ENCODE measurements around the gene PCDHB14.
A peak's percentile ranks its signal among the peaks of the same experiment; 100 is the strongest.
"Not testable (repeated sequence)": the region's sequence is repeated elsewhere in the genome, so short reads cannot be mapped to it uniquely, and the experiment has no call there.

Gene PCDHB14

DNA sequence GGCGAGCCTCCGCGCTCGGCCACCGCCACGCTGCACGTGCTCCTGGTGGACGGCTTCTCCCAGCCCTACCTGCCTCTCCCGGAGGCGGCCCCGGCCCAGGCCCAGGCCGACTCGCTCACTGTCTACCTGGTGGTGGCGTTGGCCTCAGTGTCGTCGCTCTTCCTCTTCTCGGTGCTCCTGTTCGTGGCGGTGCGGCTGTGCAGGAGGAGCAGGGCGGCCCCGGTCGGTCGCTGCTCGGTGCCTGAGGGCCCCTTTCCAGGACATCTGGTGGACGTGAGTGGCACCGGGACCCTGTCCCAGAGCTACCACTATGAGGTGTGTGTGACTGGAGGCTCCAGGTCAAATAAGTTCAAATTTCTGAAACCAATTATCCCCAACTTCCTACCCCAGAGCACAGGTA lies 12.3 kb upstream of the PCDHB14 start:
- DNase-seq: not testable (repeated sequence)

- peak; percentile 72 for DNase-seq
Measured at GRCh38 chr5:141213656-141214339, 9.3 kb upstream of the PCDHB14 start, which contains the start of gene PCDHB13. PCDHB13 (plus strand) TSS chr5:141213919; CDS start chr5:141214124, 205 bp downstream.

DNA sequence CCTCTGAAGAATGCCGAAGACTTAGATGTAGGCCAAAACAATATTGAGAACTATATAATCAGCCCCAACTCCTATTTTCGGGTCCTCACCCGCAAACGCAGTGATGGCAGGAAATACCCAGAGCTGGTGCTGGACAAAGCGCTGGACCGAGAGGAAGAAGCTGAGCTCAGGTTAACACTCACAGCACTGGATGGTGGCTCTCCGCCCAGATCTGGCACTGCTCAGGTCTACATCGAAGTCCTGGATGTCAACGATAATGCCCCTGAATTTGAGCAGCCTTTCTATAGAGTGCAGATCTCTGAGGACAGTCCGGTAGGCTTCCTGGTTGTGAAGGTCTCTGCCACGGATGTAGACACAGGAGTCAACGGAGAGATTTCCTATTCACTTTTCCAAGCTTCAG lies 8.6 kb upstream of the PCDHB14 start:
- DNase-seq: not testable (repeated sequence)

DNA sequence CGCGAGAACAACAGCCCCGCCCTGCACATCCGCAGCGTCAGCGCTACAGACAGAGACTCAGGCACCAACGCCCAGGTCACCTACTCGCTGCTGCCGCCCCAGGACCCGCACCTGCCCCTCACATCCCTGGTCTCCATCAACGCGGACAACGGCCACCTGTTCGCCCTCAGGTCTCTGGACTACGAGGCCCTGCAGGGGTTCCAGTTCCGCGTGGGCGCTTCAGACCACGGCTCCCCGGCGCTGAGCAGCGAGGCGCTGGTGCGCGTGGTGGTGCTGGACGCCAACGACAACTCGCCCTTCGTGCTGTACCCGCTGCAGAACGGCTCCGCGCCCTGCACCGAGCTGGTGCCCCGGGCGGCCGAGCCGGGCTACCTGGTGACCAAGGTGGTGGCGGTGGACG lies 7.6 kb upstream of the PCDHB14 start:
- DNase-seq: not testable (repeated sequence)

- DNase-seq: not testable (repeated sequence)
Measured at GRCh38 chr5:141216035-141216434, 7.1 kb upstream of the PCDHB14 start.

- not testable (repeated sequence) for DNase-seq
Measured at GRCh38 chr5:141224844-141225243, 1.7 kb downstream of the PCDHB14 start.

DNA sequence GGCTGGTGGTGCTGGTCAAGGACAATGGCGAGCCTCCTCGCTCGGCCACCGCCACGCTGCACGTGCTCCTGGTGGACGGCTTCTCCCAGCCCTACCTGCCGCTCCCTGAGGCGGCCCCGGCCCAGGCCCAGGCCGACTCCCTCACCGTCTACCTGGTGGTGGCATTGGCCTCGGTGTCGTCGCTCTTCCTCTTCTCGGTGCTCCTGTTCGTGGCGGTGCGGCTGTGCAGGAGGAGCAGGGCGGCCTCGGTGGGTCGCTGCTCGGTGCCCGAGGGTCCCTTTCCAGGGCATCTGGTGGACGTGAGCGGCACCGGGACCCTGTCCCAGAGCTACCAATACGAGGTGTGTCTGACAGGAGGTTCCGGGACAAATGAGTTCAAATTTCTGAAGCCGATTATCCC lies 2.3 kb downstream of the PCDHB14 start:
- not testable (repeated sequence) for DNase-seq

GRCh38 chr5:141234109-141234667 lies 11.0 kb downstream of the PCDHB14 start:
- no peak for DNase-seq

DNA sequence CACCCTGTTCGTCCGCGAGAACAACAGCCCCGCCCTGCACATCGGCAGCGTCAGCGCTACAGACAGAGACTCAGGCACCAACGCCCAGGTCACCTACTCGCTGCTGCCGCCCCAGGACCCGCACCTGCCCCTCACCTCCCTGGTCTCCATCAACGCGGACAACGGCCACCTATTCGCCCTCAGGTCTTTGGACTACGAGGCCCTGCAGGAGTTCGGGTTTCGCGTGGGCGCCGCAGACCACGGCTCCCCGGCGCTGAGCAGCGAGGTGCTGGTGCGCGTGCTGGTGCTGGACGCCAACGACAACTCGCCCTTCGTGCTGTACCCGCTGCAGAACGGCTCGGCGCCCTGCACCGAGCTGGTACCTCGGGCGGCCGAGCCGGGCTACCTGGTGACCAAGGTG lies 12.8 kb downstream of the PCDHB14 start:
- DNase-seq: not testable (repeated sequence)

DNA sequence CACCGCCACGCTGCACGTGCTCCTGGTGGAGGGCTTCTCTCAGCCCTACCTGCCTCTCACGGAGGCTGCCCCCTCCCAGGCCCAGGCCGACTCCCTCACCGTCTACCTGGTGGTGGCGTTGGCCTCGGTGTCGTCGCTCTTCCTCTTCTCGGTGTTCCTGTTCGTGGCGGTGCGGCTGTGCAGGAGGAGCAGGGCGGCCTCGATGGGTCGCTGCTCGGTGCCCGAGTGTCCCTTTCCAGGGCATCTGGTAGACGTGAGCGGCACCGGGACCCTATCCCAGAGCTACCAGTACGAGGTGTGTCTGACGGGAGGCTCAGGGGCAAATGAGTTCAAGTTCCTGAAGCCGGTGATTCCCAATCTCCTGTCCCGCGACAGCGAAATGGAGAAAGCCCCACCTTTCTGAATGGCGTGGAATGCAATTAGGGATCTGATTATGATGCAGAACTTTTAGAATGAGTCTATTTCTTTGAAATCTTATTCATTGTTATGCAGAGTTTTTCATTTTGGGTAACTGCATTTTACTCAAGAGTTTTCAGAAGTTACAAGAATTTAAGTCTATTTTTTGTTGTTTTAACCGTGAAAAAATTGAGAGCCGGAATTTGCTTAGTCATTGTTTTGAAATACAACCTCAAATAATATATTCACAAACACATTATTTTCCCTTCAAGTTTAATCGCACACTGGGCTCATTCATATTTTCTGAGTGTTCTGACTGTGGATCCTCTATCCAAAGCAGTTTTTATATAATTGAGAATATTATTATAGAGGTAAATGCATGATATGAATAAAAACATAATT lies 13.6 kb downstream of the PCDHB14 start:
- no peak for DNase-seq

GRCh38 chr5:141241496-141241895 lies 18.4 kb downstream of the PCDHB14 start:
- no peak for DNase-seq

GRCh38 chr5:141245250-141245717 lies 22.1 kb downstream of the PCDHB14 start, which contains the start of gene PCDHB15:
PCDHB15 (plus strand) TSS chr5:141245395; CDS start chr5:141245579, 184 bp downstream.
- DNase-seq: no peak

DNA sequence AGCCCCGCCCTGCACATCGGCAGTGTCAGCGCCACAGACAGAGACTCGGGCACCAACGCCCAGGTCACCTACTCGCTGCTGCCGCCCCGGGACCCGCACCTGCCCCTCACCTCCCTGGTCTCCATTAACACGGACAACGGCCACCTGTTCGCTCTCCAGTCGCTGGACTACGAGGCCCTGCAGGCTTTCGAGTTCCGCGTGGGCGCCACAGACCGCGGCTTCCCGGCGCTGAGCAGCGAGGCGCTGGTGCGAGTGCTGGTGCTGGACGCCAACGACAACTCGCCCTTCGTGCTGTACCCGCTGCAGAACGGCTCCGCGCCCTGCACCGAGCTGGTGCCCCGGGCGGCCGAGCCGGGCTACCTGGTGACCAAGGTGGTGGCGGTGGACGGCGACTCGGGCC lies 23.8 kb downstream of the PCDHB14 start:
- not testable (repeated sequence) for DNase-seq

- not testable (repeated sequence) for DNase-seq
Measured at GRCh38 chr5:141247434-141247833, 24.3 kb downstream of the PCDHB14 start.

GRCh38 chr5:141250576-141250975 lies 27.4 kb downstream of the PCDHB14 start:
- DNase-seq: no peak

- DNase-seq: no peak
Measured at GRCh38 chr5:141258464-141258863, 35.3 kb downstream of the PCDHB14 start.

- no peak for DNase-seq
Measured at GRCh38 chr5:141258948-141259347, 35.8 kb downstream of the PCDHB14 start.

GRCh38 chr5:141260458-141261237 lies 37.5 kb downstream of the PCDHB14 start:
- DNase-seq: no peak

- DNase-seq: no peak
Measured at GRCh38 chr5:141261238-141261546, 38.0 kb downstream of the PCDHB14 start.

- DNase-seq: no peak
Measured at GRCh38 chr5:141269195-141269594, 46.1 kb downstream of the PCDHB14 start.

- no peak for DNase-seq
Measured at GRCh38 chr5:141272906-141273305, 49.8 kb downstream of the PCDHB14 start.

All from NCI-H774 (cell line).